Activated gamma-delta T cell (primary cell): ENCODE data around the gene PLPPR2.
"Not testable (repeated sequence)": the region's sequence is repeated elsewhere in the genome, so short reads cannot be mapped to it uniquely, and the experiment has no call there.

ENCODE experiments used
- DNase-seq: peaks from one replicate; lab custom pipeline; 2025; lab: John Stamatoyannopoulos, UW

The PLPPR2 gene

DNA sequence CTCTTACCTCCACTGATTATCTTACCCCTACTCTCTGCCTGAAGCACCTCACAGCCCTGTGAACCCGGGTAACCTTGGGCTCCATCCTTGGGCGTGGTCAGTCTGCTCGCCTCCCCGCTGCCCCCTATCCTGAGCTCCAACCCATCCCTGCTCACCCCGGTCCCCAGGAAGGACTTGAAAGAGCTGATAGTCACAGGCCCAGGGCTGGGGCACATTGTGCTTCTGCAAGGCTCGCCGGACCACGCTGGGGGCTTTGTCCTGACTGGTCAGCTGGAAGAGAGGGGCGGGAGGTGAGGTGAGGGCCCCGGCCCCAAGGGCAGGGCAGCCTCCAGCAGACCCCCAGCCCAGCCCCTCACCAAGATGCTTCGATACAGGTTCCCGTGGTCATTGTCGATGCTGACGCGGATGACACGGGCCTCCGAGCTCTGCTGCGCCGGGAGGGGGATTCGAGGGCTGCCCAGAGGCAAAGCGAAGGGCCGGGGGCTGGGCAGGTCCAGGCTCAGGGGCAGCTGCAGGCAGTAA is 41.9 kb downstream of the PLPPR2 start:
- no peak for DNase-seq

DNA sequence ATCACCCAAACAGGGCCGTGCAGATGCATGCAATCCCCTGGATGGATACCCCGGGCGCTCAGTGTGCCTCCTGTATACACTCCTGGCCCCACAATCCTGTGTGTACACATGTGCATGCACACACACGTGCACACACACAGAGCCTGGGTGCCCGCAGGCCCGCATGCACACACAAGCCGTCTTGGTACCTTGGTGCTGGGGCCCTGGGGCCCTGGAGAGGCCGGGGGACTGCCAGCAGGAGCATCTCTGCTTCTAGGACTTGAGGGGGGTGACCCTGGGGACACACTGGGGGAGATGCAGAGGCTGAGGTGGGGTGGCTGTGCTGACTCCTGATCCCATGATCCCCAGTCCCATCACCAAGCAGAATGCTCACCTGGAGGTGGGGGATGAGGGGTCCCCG is 44.4 kb downstream of the PLPPR2 start:
- DNase-seq, result no peak

DNA sequence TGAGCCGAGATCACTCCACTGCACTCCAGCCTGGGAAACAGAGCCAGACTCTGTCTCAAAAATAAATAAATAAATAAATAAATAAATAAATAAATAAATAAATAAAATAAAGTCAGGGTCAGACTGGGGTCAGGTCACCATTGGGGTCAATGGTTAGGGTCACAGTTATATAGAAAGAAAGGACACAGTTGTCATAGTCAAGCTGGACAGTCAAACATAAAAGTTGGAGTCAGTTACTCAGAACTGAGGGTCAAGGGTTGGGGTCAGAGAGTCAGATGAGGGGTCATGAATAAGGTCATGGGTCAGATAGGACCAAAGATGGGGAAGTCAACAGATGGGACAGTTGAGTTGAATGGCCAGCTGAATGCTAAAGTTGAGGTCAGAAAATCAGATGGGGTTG is 45.6 kb downstream of the PLPPR2 start:
- no peak for DNase-seq

DNA sequence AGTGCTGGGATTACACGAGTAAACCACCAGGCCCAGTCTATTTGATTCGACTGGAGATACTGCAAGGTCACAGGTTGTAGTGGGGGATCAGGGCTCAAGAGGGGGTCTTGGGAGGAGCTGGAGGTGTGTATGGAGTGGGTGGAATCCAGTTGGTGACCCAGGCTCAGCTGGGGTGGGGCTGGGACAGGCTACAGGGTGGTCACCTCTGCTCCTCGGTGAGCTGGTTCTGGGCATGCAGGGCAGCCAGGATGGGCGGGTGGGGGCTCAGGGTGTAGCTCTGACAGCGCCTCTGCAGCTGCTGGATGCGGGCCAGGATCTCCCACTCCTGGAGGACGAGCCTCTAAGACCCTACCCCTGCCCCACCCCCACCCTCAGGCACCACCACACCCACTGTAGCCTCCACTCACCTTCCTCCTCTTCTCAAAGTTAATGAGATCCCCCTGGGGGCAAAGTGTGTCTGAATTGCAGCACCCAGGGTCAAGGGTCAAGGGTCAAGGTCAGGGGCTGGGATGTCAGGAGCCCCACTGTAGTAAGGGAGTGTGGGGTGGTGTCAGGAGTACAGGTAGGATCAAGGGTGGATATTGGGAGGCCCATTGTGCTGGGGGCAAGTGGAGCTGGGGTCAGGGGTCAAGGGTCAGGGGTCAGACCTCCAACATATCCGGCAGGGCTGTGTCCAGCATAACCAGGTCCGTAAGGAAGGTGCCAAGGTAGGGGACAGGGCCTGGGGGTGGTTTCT is 46.7 kb downstream of the PLPPR2 start:
- no peak for DNase-seq

DNA sequence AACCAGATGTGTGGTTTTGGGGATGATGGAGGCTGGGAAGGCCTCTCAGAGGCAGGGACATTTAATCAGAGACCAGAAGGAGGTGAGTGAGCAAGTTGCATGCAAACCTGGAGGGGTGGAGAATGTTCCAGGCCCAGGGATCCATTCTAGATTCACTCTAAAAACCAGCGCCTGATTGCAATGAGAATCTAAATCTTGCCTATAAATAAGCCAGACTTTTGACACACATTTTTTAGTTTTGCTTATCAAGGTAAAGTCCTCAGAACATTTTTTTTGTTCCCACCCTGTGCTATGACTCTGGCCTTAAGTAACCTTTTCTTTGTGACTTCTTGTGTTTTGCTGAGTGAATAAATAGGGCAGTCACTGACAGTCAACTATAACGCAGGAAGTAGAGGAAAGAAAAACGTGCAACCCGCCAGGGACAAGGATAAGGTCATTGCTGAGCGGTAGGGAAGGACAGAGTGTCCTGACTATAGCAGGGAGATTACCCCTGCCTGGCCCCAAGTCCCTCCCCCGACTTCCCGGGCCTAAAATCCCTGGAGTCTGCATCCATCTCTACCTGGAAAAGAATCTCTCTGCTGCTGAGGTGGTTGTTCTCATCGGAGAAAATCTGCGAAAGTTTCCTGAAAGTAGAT is 49.5 kb downstream of the PLPPR2 start:
- DNase-seq, result no peak

DNA sequence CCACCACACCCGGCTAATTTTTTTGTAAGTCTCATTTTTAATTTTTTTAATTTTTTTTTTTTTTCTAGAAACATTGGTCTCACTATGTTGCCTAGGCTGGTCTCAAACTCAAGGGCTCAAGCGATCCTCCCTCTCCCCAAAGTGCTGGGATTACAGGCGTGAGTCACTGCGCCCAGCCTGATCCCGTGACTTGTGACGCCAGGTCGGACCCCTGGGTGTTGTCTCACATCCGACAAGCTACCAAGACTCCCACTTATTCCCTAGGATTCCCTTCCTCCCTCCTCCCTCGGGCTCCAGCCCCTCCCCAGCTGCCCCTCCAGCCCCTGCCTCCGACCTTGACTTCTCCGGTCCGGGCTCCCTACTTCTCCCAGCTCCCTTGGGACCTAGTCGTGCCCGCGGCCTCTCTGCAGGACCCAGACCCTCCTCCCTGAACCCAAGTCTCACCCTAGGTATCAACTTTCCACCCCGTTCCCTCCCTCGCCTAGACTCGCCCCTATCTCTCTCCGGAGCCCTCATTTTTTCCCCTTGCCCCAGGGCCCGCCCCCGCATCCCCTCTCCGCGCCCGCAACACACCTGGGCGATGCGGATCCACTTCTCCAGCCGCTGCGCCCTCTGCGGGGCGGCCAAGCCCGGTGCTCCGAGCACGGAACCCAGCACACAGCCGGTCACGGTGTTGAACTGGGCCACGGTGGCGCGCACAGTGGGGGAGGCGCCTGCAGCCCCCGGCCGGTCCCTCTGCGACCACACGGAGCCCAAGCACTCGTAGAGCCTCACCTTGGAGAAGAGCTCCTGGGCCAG is 50.8 kb downstream of the PLPPR2 start:
- DNase-seq, result no peak

DNA sequence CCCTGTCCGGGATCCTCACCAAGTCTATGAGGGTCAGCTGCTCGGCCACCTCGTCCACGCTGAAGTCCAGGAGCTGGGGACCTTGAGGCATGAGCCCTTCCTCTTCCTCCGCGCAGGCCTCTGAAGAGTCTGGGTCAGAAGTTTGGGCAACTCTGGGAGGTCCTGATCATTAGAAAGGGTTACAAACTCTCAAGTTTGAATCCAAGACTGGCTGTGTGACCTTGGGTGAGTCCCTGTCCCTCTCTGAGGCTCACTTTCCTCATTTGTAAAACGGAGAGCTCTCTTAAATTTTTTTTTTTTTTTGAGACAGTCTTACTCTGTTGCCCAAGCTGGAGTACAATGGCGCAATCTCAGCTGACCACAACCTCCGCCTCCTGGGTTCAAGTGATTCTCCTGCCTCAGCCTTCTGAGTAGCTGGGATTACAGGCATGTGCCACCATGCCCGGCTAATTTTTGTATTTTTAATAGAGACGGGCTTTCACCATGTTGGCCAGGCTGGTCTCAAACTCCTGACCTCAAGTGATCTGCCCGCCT is 51.5 kb downstream of the PLPPR2 start:
- DNase-seq, result not testable (repeated sequence)

DNA sequence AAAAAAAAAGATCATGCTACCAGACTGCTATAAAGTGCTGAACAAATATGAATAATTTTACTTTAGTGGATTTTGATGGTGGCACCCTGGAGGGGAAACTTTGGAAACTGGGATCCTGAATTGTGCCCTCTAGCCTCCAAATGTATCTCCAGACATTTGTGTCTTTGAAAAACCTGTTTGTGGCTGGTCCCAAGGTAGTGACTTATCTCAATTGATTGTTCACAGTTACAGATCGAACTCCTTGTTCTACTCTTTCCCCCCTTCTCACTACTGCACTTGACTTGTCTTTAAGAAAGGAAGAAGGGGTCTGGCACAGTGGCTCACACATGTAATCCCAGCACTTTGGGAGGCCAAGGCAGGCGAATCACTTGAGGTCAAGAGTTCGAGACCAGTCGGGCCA is 53.4 kb downstream of the PLPPR2 start:
- no peak for DNase-seq

DNA sequence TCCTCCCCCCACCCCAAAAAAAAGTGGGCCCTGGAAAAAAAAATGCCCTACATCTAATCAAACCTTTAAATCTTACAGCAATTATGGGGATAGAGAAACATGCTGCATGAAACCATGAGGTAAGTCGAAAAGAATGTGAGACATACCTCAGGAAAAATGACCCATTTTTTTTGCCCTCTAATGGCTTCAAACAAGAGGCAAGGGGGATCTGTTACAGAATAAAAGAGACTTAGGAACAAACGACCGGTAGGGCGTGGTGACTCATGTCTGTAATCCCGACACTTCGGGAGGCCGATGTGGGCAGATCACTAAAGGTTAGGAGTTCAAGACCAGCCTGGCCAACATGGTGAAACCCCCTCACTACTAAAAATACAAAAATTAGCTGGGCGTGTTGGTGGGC is 55.5 kb downstream of the PLPPR2 start:
- no peak for DNase-seq

DNA sequence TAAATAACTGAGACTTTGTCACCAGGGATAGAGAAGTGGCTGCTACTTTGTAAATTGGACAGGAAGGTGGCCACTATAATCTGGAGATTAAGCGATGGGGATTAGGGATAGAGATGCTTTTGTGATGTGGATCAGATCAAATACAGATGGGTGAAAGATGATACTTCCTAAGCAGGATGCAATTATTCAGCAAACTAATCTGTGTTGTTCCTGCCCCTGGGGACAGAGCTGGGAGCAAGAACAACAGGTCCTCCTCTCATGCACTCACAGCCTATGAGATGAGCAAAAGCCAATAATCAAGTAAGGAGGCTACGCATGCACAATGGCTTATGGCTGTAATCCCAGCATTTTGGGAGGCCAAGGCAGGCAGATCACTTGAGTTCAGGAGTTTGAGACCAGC is 59.3 kb downstream of the PLPPR2 start:
- DNase-seq, result no peak
